GM08714 (cell line): ENCODE data around the gene SCPEP1.
"Not testable (repeated sequence)": the region's sequence is repeated elsewhere in the genome, so short reads cannot be mapped to it uniquely, and the experiment has no call there.

Experiments
- H3K4me3 ChIP-seq: fragments of 200-500 bp; sonication (Bioruptor generic); 2 replicates; pipeline ENCODE4 v1.5.1; 2014; ENCODE audit warnings: mild to moderate bottlenecking, low read length, inconsistent platforms
- ZNF274 ChIP-seq: IDR thresholded peaks from 2 replicates; pipeline ENCODE4 v1.6.1; 2012; ENCODE audit warnings: mild to moderate bottlenecking, low read depth, low read length

Gene SCPEP1

GRCh38 chr17:56976941-56977608 is 856 bp upstream of the SCPEP1 start:
- H3K4me3 ChIP-seq, result peak overlapping the region; percentile 99; the same call in 1 of the 2 replicates
- no peak for TF ChIP-seq ZNF274

DNA sequence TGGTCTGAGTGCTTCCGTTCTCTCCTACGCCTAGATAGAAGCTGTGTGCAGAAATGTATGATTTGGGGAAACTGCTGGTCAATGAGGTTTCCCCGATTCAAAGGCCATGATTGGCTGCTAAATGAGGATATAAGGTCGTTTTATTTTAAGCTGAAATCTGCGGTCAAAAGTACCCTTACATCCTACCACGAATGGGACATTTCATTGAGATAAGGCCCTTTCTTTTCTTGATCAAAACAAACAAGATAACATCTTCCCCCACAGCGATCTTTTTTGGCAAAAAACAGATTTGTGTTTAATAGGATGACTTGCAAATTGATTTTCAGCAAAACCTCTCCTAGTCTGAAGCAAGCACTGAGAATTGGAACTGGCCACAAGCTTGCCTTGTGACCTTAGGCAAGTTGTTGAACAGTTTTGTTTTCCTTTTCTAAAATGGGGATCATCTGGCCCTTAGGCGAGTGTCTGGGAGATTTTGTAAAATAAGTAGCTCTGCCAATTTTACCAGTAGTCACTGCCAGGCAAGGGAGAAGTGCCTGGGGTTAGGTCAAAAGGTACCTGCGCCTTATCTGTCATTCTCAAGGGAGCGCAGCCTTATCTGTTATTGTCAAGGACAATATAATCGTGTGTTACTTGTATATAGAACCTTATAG is 635 bp downstream of the SCPEP1 start:
- peak overlapping the region; percentile 99 for H3K4me3 ChIP-seq
- no peak for TF ChIP-seq ZNF274

- TF ChIP-seq ZNF274, result no peak
- H3K4me3 ChIP-seq, result peak overlapping the region; percentile 99
Observed at GRCh38 chr17:56979091-56979480, 1.2 kb downstream of the SCPEP1 start.

DNA sequence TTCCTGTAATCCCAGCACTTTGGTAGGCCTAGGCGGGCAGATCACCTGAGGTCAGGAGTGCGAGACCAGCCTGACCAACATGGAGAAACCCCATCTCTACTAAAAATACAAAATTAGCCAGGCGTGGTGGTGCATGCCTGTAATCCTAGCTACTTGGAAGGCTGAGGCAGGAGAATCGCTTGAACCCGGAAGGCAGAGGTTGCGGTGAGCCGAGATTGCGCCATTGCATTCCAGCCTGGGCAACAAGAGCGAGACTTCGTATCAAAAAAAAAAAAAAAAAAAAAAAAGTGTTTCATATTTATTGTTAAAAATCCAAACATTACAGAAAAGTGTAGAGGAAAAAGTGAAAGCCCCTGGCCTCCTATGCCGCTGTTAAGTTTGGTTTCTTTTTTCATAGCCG is 2.6 kb downstream of the SCPEP1 start:
- not testable (repeated sequence) for H3K4me3 ChIP-seq

DNA sequence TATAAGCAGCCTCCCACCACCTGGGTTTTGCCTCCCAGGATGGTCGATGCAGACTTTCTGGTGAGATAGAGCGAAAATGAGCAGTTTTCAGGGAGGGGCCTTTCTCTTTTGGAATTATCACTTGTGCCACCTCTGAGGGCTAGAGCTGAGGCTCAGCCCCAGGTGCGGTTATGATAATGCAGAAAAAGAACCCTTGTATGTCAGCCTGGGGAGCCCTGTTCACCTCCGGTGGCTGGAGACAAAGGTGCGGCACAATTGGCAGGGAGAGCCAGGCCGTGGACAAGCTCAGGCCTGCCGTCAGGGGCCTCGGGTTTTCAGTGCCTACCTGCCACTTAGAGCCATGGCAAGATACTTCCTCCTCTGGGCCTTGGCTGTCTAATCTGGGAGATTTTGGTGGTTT is 4.4 kb downstream of the SCPEP1 start:
- H3K4me3 ChIP-seq, result no peak overlapping the region
- no peak for TF ChIP-seq ZNF274

DNA sequence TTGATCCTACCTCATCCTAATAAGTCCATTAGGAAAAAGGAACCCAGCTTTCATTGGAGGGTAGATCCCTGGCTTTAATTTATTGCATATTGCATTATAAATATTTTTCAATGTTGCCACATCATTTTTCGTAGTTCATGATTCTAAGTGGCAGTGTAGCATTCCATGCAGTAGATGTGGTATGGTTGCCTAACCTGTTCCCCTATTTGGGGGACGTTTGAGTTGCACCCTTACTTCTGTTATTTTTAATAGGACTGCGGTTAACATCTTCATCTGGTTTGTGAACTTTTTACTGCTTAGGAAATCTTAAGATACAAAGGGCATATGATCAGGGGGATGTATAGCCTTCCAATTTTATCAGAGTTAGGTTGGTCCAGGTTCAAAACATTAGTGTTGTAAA is 5.4 kb downstream of the SCPEP1 start:
- no peak for TF ChIP-seq ZNF274

GRCh38 chr17:56985371-56986162 is 7.6 kb downstream of the SCPEP1 start:
- no peak for TF ChIP-seq ZNF274
- H3K4me3 ChIP-seq, result no peak overlapping the region

More for the DNA sequence above, 5.4 kb downstream of the SCPEP1 start:
- no peak overlapping the region for H3K4me3 ChIP-seq

GRCh38 chr17:56987283-56987834 is 9.4 kb downstream of the SCPEP1 start:
- no peak for TF ChIP-seq ZNF274
- H3K4me3 ChIP-seq, result no peak overlapping the region

DNA sequence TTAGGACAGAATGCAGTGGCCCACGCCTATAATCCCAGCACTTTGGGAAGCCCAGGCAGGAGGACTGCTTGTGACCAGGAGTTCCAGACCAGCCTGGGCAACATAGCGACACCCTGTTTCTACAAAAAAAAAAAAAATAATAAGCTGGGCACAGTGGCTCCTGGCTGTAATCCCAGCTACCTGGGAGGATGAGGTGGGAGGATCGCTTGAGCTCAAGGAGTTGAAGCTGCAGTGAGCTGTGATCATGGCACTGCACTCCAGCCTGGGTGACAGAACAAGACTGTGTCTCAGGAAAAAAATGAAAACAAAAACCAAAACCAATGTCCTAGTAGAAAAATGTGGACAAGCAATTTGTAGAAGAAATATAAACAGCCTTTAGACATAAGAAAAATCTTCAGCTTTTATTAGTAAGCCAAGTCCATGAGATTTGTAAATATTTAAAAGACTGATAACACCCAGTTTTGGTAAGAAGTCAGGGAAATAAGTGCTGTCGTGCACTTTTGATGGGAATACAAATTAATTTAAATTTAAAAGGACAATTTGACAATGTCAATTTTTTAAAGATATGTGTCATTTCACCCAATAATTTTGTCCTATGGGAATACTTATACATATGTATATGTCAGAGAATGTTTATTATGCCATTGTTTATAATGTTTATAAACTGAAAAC is 11.1 kb downstream of the SCPEP1 start:
- no peak for TF ChIP-seq ZNF274
- no peak overlapping the region for H3K4me3 ChIP-seq

- no peak overlapping the region for H3K4me3 ChIP-seq
Observed at GRCh38 chr17:56992364-56992763, 14.4 kb downstream of the SCPEP1 start.

DNA sequence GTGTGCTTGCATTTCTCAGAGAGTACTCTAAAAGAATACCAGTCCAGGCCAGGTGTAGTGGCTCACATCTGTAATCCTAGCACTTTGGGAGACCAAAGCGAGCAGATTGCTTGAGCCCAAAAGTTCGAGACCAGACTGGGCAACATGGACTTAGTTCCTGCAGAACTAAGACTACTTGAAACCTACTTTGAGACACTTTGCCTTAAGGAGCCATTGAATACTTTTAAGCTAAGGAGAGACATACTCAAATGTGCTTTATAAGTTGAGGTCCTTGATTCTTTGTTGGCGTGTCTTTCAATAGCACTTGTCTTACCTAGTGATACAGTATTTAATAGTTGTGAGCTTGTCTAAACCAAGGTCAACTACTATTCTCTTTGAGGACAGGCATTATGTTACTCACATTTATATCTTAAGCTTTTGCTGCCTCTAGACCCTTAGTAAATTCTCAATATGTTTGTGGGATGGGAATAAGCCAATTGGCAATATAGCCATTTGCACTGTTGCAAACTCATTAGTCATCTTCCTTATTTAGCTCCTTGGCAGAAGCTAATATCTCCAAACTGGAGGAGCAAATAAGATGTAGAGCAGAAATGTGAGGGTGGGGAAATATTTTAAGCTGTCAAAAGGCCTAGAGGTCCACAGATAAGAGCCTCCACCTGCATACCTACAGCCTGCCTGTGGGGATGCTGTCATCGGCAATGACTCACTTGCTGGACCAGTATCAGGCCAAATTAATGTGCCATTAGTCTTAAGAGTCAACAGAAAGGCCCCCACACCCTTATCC is 16.3 kb downstream of the SCPEP1 start:
- no peak for TF ChIP-seq ZNF274
- no peak overlapping the region for H3K4me3 ChIP-seq

More at GRCh38 chr17:56992364-56992763, 14.4 kb downstream of the SCPEP1 start:
- no peak for TF ChIP-seq ZNF274

DNA sequence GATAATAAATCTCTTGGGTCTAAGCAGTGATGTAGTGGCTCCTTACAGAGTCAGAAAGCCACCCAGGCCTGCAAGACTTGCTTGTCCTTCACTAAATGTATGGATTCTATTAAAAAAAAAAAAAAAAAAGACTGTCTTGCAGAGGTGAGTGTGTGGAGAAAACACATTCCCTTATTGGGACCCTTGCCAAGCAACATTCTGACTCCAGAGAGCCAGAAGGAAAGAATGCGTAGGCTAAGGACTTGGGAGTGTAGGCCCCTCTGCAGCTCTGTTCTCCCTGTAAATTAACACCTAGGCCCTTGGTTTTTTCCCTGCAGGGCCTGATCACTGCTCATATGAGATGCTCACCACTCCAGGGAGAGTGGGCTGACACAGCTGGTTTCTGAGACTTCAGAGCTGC is 17.8 kb downstream of the SCPEP1 start:
- no peak for TF ChIP-seq ZNF274
- no peak overlapping the region for H3K4me3 ChIP-seq

DNA sequence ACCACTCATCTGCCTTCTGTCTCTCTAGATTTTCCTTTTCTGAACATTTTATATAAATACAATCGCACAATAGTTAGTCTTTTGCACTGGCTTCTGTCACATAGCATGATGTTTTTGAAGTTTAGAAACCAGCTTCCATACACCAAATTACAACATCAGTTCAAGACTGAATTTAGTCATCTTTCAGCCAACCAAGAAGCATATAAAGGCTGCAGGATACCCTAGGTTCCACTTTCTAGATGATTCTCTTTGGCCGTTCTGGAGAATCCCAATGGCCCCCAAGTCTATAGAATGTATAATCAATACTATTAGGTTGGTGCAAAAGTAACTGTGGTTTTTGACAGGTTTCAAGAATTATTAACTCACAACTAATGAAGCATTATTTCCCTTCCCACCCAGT is 19.4 kb downstream of the SCPEP1 start:
- no peak overlapping the region for H3K4me3 ChIP-seq
- TF ChIP-seq ZNF274, result no peak

DNA sequence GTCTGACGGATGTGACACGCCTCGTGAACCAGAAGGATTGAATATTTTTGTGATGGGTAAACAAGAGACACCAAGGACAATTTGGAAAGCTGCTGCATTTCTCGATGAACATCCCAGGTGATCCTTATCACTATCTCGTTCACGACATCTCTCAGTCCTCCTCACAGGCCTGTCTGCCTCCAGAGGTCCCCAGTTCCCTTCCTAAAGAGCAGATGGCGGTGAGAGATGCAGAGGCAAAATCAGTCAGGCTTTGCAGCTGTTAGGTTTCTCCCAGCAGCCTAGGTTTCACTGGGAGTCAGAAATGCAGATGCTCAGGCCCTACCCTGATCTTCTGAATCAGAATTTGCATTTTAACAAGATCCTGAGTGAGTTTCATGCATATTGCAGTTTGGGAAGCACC is 23.6 kb downstream of the SCPEP1 start:
- no peak for TF ChIP-seq ZNF274
- no peak overlapping the region for H3K4me3 ChIP-seq
